Uterus (tissue), 4 donors: ENCODE results near the gene TRIAP1. TPM values are rescaled to one million over a fixed set of nuclear protein-coding genes. Genes with fewer than 3 reads are reported as not detected.
"Not testable (repeated sequence)": the region's sequence is repeated elsewhere in the genome, so short reads cannot be mapped to it uniquely, and the experiment has no call there.

Source experiments
- DNase-seq, 2 donors: peaks; one replicate each; pipeline ENCODE4 v3.0.0-alpha.2; 2019 to 2020
- H3K27ac ChIP-seq, 2 donors: fragments of 200-600 bp; sonication (generic); 1 replicate in 1 of 2; 2 replicates in 1 of 2; pipeline ENCODE4 v1.5.1; 2016 to 2018
- H3K27me3 ChIP-seq, 2 donors: fragments of 200-600 bp; sonication (generic); one replicate each; pipeline ENCODE4 v1.5.1; 2018 to 2019; ENCODE audit warnings: control low read depth in 1 of 2
- H3K36me3 ChIP-seq, 2 donors: fragments of 200-600 bp; sonication (generic); one replicate each; pipeline ENCODE4 v1.5.1; 2019; ENCODE audit warnings: control low read depth in 1 of 2
- H3K4me1 ChIP-seq, 2 donors: fragments of 200-600 bp; sonication (generic); one replicate each; pipeline ENCODE4 v1.5.1; 2018 to 2019; ENCODE audit warnings: control low read depth in 1 of 2
- H3K4me3 ChIP-seq, 2 donors: fragments of 200-600 bp; sonication (generic); 1 replicate in 1 of 2; 2 replicates in 1 of 2; pipeline ENCODE4 v1.5.1; 2018 to 2019; ENCODE audit warnings: mild to moderate bottlenecking in 1 of 2
- H3K9me3 ChIP-seq, 2 donors: fragments of 200-600 bp; sonication (generic); one replicate each; pipeline ENCODE4 v1.5.1; 2019; ENCODE audit warnings: control low read depth in 1 of 2
- CTCF ChIP-seq, 4 experiments: fragments of 200-600 bp in 2 of 4; fragments of 450-650 bp in 2 of 4; sonication (generic) in 2 of 4; IDR thresholded peaks; one replicate each; pipeline ENCODE4 v1.5.1; 2016 to 2019; ENCODE audit warnings: antibody characterized with exemption in 4 of 4, mild to moderate bottlenecking in 2 of 4, moderate library complexity in 1 of 4
- POLR2A ChIP-seq, 2 donors: fragments of 450-650 bp; IDR thresholded peaks; one replicate each; pipeline ENCODE4 v1.6.1; 2016; ENCODE audit warnings: antibody characterized with exemption in 2 of 2, mild to moderate bottlenecking in 1 of 2, moderate library complexity in 1 of 2
- intact Hi-C: fragments of 100-400 bp; cut with DNase I; formaldehyde crosslinking; loops from one replicate; pipeline ENCODE4 v1.15.1; 2023; ENCODE audit warnings: low total_unique reads
- total RNA-seq, 4 donors: library from RNA; depleted of rRNA in 3 of 4; stranded (reverse); fragments of >200 nt in 3 of 4; gene quantifications; one replicate each; pipeline versions ENCODE4 v1.1.0 to v1.2.4, GENCODE V29; 2014 to 2023
- donor health status: DM: yes; HTN: yes; CAD: no.

TRIAP1 gene
- total RNA-seq, 4 donors from 2014 or later, result 1.2 to 16.8 (median 8.0) TPM

DNA sequence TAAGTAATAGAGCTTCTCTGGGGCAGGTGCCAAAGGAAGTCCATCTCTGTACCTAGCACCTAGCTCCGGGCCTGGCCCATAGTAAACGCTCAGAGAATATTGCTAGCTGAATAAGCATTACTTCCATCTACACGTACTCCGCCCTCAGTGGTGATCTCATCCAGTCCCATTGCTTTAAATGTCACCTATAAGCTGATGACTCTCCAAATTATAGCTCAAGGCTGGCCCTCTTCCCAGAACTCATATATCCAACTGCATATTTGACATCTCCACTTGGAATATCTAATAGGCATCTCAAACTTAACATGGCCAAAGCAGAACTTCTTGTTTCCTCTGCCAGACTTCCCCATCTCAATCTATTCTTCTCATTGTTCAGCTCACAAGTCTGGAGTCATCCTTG is 42.8 kb upstream of the TRIAP1 start:
- no peak for TF ChIP-seq CTCF (IDR thresholded peaks at IDR 0.05)
- no peak for TF ChIP-seq POLR2A (IDR thresholded peaks at IDR 0.05)
- intact Hi-C loops, result no loop called here

GRCh38 chr12:120488057-120488640 is 42.0 kb upstream of the TRIAP1 start:
- Histone ChIP-seq H3K27me3 (no peaks in the 10 kb centered on the region), H3K4me1 (peaks cover 0 to 4% of the 10 kb centered on the region in 2 donors), H3K36me3 (no peaks in the 10 kb centered on the region), H3K9me3 (no peaks in the 10 kb centered on the region), H3K4me3 (no peak overlapping the region), H3K27ac (peak overlapping the region; percentile 35 to 77)
- peak; percentile 39 to 52 for DNase-seq
- TF ChIP-seq POLR2A (IDR thresholded peaks at IDR 0.05), result no peak
- no peak for TF ChIP-seq CTCF (IDR thresholded peaks at IDR 0.05)
- intact Hi-C loops, result no loop called here

More for the DNA sequence above, 42.8 kb upstream of the TRIAP1 start:
- H3K27ac ChIP-seq, result peak overlapping the region; percentile 30 to 77
- H3K4me3 ChIP-seq, result no peak overlapping the region
- H3K36me3 ChIP-seq, result no peaks in the 10 kb centered on the region
- no peaks in the 10 kb centered on the region for H3K9me3 ChIP-seq
- H3K27me3 ChIP-seq, result no peaks in the 10 kb centered on the region
- peaks cover 0 to 4% of the 10 kb centered on the region in 2 donors for H3K4me1 ChIP-seq
- peak in 1 of 2 donors; percentile 22 for DNase-seq

DNA sequence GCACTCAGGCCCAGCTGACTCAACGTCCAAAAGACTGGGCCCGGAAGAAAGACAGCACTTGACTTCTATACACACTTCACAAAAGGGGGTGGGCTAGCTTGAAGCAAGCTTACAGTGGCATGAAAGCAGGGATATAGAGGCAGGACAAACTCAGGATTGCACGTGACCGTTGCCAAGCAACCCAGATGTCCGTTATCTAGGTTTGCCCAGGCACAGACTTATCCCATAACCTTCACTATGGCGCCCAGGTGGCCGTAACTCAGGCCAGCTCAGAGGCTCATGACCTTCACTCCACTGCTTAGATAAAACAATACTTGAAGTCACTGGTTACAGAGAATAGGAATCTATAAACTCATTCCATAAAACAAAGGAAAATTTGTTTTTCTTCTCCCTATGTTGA is 41.4 kb upstream of the TRIAP1 start:
- H3K36me3 ChIP-seq, H3K4me3 ChIP-seq, H3K9me3 ChIP-seq, intact Hi-C loops, DNase-seq, H3K4me1 ChIP-seq, H3K27me3 ChIP-seq: not testable (repeated sequence)
- H3K27ac ChIP-seq, result peak overlapping the region; percentile 35 to 77

DNA sequence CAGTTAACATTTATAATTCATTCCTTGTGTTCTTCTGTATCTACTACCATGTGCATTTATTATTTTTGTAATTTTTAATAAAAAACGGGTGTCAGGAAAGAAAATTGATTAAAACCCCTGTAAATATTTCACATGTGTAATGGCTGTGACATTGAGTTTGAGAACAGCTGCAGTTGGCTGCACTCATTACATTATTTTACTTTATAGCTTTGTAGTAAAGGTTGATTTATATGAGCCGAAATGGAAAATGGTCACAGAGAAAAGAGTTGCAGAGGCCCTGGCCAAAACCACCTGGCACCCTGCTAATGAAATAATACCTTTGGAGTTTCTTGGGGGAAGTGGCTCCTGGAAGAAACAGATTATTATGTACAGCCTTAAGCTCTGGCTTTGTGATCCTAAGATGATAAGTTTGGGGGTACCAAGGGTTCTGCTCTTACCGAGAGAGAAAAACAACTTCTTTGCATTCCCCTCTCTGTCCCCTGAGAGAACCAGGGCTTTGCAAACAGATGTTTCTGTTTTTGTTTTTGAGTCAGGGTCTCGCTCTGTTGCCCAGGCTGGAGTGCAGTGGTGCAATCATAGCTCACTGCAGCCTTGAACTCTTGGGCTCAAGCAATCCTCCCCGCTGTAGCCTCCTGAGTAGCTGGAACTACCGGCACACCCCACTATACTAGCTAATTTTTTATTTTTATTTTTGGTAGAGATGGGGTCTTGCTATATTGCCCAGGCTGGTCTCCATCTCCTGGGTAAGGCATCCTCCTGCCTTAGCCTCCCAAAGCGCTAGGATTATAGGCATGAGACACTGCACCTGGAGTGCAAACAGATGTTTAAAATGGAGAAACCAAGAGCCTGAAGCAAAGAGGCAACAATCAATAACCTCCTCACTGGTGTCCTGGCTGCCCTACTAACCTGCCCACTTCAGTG is 40.0 kb upstream of the TRIAP1 start:
- H3K4me1 ChIP-seq, result peaks cover 0 to 4% of the 10 kb centered on the region in 2 donors
- peak overlapping the region in 1 of 2 donors; percentile 77 for H3K27ac ChIP-seq
- no peaks in the 10 kb centered on the region for H3K9me3 ChIP-seq
- H3K36me3 ChIP-seq, result no peaks in the 10 kb centered on the region
- TF ChIP-seq CTCF (IDR thresholded peaks at IDR 0.05) (no peak), POLR2A (IDR thresholded peaks at IDR 0.05) (no peak)
- no peak overlapping the region for H3K4me3 ChIP-seq
- intact Hi-C loops, result no loop called here
- no peak for DNase-seq
- no peaks in the 10 kb centered on the region for H3K27me3 ChIP-seq

GRCh38 chr12:120483621-120484020 is 37.4 kb upstream of the TRIAP1 start:
- H3K4me1 ChIP-seq, result peaks cover 0 to 4% of the 10 kb centered on the region in 2 donors
- TF ChIP-seq CTCF (IDR thresholded peaks at IDR 0.05) (no peak), POLR2A (IDR thresholded peaks at IDR 0.05) (no peak)
- H3K27ac ChIP-seq, result no peak overlapping the region
- no peak for DNase-seq
- no peaks in the 10 kb centered on the region for H3K27me3 ChIP-seq
- H3K36me3 ChIP-seq, result no peaks in the 10 kb centered on the region
- no peaks in the 10 kb centered on the region for H3K9me3 ChIP-seq
- intact Hi-C loops, result no loop called here
- no peak overlapping the region for H3K4me3 ChIP-seq
